ENCODE data around the gene ANKMY1.

DNA sequence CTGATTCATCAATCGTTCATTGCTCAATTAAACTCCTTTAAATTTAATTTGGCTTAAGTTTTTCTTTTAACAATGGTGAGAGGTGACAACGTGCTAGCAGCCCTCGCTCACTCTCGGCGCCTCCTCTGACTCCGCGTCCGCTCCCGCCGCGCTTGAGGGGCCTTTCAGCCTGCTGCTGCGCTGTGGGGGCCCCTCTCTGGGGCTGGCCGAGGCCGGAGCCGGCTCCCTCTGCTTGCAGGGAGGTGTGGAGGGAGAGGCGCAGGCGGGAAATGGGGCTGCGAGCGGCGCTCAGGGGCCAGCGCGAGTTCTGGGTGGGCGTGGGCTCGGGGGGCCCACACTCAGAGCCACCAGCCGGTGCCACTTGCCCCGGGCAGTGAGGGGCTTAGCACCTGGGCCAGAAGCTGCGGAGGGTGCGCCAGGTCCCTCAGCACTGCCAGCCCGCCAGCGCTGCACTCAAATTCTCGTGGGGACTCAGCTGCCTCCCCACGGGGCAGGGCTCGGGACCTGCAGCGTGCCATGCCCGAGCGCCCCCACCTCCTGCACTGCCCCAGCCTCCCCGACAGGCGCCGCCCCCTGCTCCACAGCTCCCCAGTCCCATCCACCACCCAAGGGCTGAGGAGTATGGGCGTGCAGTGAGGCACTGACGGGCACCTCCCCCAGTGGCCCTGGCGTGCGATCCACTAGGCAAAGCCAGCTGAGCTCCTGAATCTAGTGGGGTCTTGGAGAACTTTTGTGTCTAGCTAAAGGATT is 19.6 kb downstream of the ANKMY1 start:
- TF ChIP-seq, protein P1, sequence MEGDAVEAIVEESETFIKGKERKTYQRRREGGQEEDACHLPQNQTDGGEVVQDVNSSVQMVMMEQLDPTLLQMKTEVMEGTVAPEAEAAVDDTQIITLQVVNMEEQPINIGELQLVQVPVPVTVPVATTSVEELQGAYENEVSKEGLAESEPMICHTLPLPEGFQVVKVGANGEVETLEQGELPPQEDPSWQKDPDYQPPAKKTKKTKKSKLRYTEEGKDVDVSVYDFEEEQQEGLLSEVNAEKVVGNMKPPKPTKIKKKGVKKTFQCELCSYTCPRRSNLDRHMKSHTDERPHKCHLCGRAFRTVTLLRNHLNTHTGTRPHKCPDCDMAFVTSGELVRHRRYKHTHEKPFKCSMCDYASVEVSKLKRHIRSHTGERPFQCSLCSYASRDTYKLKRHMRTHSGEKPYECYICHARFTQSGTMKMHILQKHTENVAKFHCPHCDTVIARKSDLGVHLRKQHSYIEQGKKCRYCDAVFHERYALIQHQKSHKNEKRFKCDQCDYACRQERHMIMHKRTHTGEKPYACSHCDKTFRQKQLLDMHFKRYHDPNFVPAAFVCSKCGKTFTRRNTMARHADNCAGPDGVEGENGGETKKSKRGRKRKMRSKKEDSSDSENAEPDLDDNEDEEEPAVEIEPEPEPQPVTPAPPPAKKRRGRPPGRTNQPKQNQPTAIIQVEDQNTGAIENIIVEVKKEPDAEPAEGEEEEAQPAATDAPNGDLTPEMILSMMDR (IDR thresholded peaks at IDR 0.05) = no peak
- no peak for TF ChIP-seq POLR2A (IDR thresholded peaks at IDR 0.05)

All from lower leg skin (tissue), 3 donors.